Mesenchymal stem cell (in vitro differentiated cells and primary cell): ENCODE measurements around the gene DOLPP1.

ENCODE experiments used
- DNase-seq: peaks from one replicate; pipeline ENCODE4 v3.0.0-alpha.2; 2013
- H2AFZ ChIP-seq: one replicate; pipeline ENCODE4 v1.6.1; 2013; ENCODE audit warnings: low read depth, mild to moderate bottlenecking, control low read depth, inconsistent platforms, low read length, moderate library complexity
- H2AK5ac ChIP-seq: 2 replicates; pipeline ENCODE4 v1.6.1; 2013; ENCODE audit warnings: low read length, moderate library complexity, mild to moderate bottlenecking, inconsistent platforms; ENCODE audit not compliant: severe bottlenecking
- H2BK120ac ChIP-seq: one replicate; pipeline ENCODE4 v1.6.1; 2013; ENCODE audit warnings: low read depth, mild to moderate bottlenecking, inconsistent platforms, low read length, moderate library complexity
- H2BK12ac ChIP-seq, 2 experiments: one replicate each; pipeline ENCODE4 v1.6.1; 2013; ENCODE audit warnings: inconsistent platforms in 2 of 2, low read length in 2 of 2, mild to moderate bottlenecking in 2 of 2, moderate library complexity in 2 of 2, control low read depth in 1 of 2
- H2BK15ac ChIP-seq: one replicate; pipeline ENCODE4 v1.6.1; 2013; ENCODE audit warnings: mild to moderate bottlenecking, low read depth, inconsistent platforms; ENCODE audit not compliant: poor library complexity, severe bottlenecking
- H2BK5ac ChIP-seq: 2 replicates; pipeline ENCODE4 v1.6.1; 2013; ENCODE audit warnings: low read depth, mild to moderate bottlenecking, low read length, control low read depth, inconsistent platforms; ENCODE audit not compliant: poor library complexity, severe bottlenecking
- H3K14ac ChIP-seq, 2 experiments: one replicate each; pipeline ENCODE4 v1.6.1; 2013; ENCODE audit warnings: inconsistent platforms in 2 of 2, low read length in 2 of 2, control low read depth in 1 of 2, mild to moderate bottlenecking in 1 of 2, moderate library complexity in 1 of 2
- H3K18ac ChIP-seq, 2 experiments: one replicate each; pipeline ENCODE4 v1.6.1; 2013; ENCODE audit warnings: inconsistent platforms in 2 of 2, low read length in 2 of 2, control low read depth in 1 of 2, low read depth in 1 of 2, mild to moderate bottlenecking in 1 of 2
- H3K23ac ChIP-seq, 2 experiments: one replicate each; pipeline ENCODE4 v1.6.1; 2013; ENCODE audit warnings: inconsistent platforms in 2 of 2, low read length in 2 of 2, mild to moderate bottlenecking in 2 of 2, moderate library complexity in 2 of 2, control low read depth in 1 of 2
- H3K27ac ChIP-seq: 2 replicates; pipeline ENCODE4 v1.5.1; 2013; ENCODE audit warnings: mild to moderate bottlenecking, moderate library complexity, low read length, control low read depth, inconsistent platforms; ENCODE audit not compliant: poor library complexity, severe bottlenecking
- H3K27me3 ChIP-seq, 2 experiments: 2 replicates each; pipeline versions ENCODE4 v1.6.1 to v1.7.0; 2013; ENCODE audit warnings: low read length in 2 of 2, mild to moderate bottlenecking in 2 of 2, moderate library complexity in 2 of 2, control low read depth in 1 of 2, inconsistent platforms in 1 of 2; ENCODE audit not compliant: control insufficient read depth in 1 of 2, insufficient read depth in 1 of 2
- H3K36me3 ChIP-seq, 2 experiments: 2 replicates each; pipeline versions ENCODE4 v1.6.1 to v1.7.0; 2013; ENCODE audit warnings: low read length in 2 of 2, control low read depth in 1 of 2, inconsistent platforms in 1 of 2, low read depth in 1 of 2, mild to moderate bottlenecking in 1 of 2; ENCODE audit not compliant: insufficient read depth in 2 of 2, control insufficient read depth in 1 of 2
- H3K4ac ChIP-seq, 2 experiments: one replicate each; pipeline ENCODE4 v1.6.1; 2013; ENCODE audit warnings: inconsistent platforms in 2 of 2, low read length in 2 of 2, mild to moderate bottlenecking in 2 of 2, moderate library complexity in 2 of 2, control low read depth in 1 of 2, low read depth in 1 of 2
- H3K4me1 ChIP-seq: 2 replicates; pipeline ENCODE4 v1.6.1; 2013; ENCODE audit warnings: low read depth, low read length, control low read depth; ENCODE audit not compliant: control insufficient read depth, insufficient read depth
- H3K4me2 ChIP-seq: 2 replicates; pipeline ENCODE4 v1.6.1; 2013; ENCODE audit warnings: low read length, mild to moderate bottlenecking, inconsistent platforms; ENCODE audit not compliant: poor library complexity, severe bottlenecking
- H3K4me3 ChIP-seq, 2 experiments: 2 replicates each; pipeline versions ENCODE4 v1.5.1 to v1.7.0; 2013; ENCODE audit warnings: low read length in 2 of 2, mild to moderate bottlenecking in 2 of 2, control low read depth in 1 of 2, low read depth in 1 of 2; ENCODE audit not compliant: insufficient read depth in 1 of 2
- H3K79me1 ChIP-seq: replicated peaks from 2 replicates; pipeline ENCODE4 v1.6.1; 2013; ENCODE audit warnings: mild to moderate bottlenecking, control low read depth, low read length, inconsistent platforms; ENCODE audit not compliant: poor library complexity, severe bottlenecking
- H3K9ac ChIP-seq: 2 replicates; pipeline ENCODE4 v1.7.0; 2013; ENCODE audit warnings: mild to moderate bottlenecking, low read length, moderate library complexity
- H3K9me3 ChIP-seq: 2 replicates; pipeline ENCODE4 v1.7.0; 2013; ENCODE audit warnings: mild to moderate bottlenecking, low read length; ENCODE audit not compliant: control insufficient read depth
- H4K8ac ChIP-seq: one replicate; pipeline ENCODE4 v1.6.1; 2013; ENCODE audit warnings: inconsistent platforms, mild to moderate bottlenecking, low read length, moderate library complexity
- H4K91ac ChIP-seq: one replicate; pipeline ENCODE4 v1.6.1; 2013; ENCODE audit warnings: mild to moderate bottlenecking, low read length, inconsistent platforms
- WGBS: methylation state at CpG from one replicate; pipeline ENCODE4 v1.1.7; 2013; ENCODE audit warnings: mixed read lengths; 5-methylcytosine and 5-hydroxymethylcytosine counted together

DOLPP1 gene

GRCh38 chr9:129137292-129138143 lies 56.6 kb downstream of the DOLPP1 start:
- 86% methylated on average over 19 of the region's 19 CpGs for WGBS
- H2BK120ac ChIP-seq, result peak overlapping the region; percentile 54
- peaks cover 48 to 51% of the 10 kb centered on the region in 2 experiments for H3K36me3 ChIP-seq
- H4K91ac ChIP-seq, result peak overlapping the region; percentile 98
- no peak overlapping the region for H3K4me2 ChIP-seq
- no peaks in the 10 kb centered on the region for H3K9me3 ChIP-seq
- no peak overlapping the region for H2AFZ ChIP-seq
- H3K23ac ChIP-seq, result no peak overlapping the region
- H2AK5ac ChIP-seq, result no peak overlapping the region
- H3K27ac ChIP-seq, result no peak overlapping the region
- no peak overlapping the region for H2BK5ac ChIP-seq
- peaks cover 10% of the 10 kb centered on the region for H3K79me1 ChIP-seq
- no peak for DNase-seq
- H2BK12ac ChIP-seq, result peak overlapping the region; percentile 88 to 89
- H4K8ac ChIP-seq, result peak overlapping the region; percentile 92
- peaks cover 39% of the 10 kb centered on the region for H3K4me1 ChIP-seq
- H3K4ac ChIP-seq, result peak overlapping the region; percentile 82 to 91
- H3K27me3 ChIP-seq, result no peaks in the 10 kb centered on the region
- H3K18ac ChIP-seq, result peak overlapping the region; percentile 85 to 86
- H3K14ac ChIP-seq, result peak overlapping the region in 1 of 2 experiments; percentile 30
- H3K4me3 ChIP-seq, result no peak overlapping the region
- peak overlapping the region; percentile 52 for H2BK15ac ChIP-seq
- H3K9ac ChIP-seq, result peak overlapping the region; percentile 94

GRCh38 chr9:129138144-129138462 lies 57.2 kb downstream of the DOLPP1 start:
- H2BK12ac ChIP-seq, result peak overlapping the region; percentile 88 to 89
- peak overlapping the region; percentile 82 to 91 for H3K4ac ChIP-seq
- H3K9me3 ChIP-seq, result no peaks in the 10 kb centered on the region
- H3K4me3 ChIP-seq, result peak overlapping the region in 1 of 2 experiments; percentile 77
- H3K4me2 ChIP-seq, result no peak overlapping the region
- peaks cover 39% of the 10 kb centered on the region for H3K4me1 ChIP-seq
- no peak overlapping the region for H3K23ac ChIP-seq
- peak overlapping the region; percentile 92 for H4K8ac ChIP-seq
- H2BK120ac ChIP-seq, result peak overlapping the region; percentile 83
- H3K27me3 ChIP-seq, result no peaks in the 10 kb centered on the region
- H3K36me3 ChIP-seq, result peaks cover 46 to 48% of the 10 kb centered on the region in 2 experiments
- peak overlapping the region; percentile 85 to 86 for H3K18ac ChIP-seq
- peaks cover 5% of the 10 kb centered on the region for H3K79me1 ChIP-seq
- no peak overlapping the region for H2AFZ ChIP-seq
- WGBS, result 77% methylated on average over 9 of the region's 9 CpGs
- DNase-seq, result no peak
- no peak overlapping the region for H3K14ac ChIP-seq
- H3K27ac ChIP-seq, result peak overlapping the region; percentile 58
- peak overlapping the region; percentile 10 for H2BK5ac ChIP-seq
- H4K91ac ChIP-seq, result peak overlapping the region; percentile 98
- no peak overlapping the region for H2AK5ac ChIP-seq
- H3K9ac ChIP-seq, result peak overlapping the region; percentile 94
- H2BK15ac ChIP-seq, result peak overlapping the region; percentile 52

GRCh38 chr9:129138476-129139232 lies 57.7 kb downstream of the DOLPP1 start:
- peak overlapping the region; percentile 83 to 85 for H3K18ac ChIP-seq
- DNase-seq, result peak; percentile 79
- H3K9ac ChIP-seq, result peak overlapping the region; percentile 94
- H3K36me3 ChIP-seq, result peaks cover 46 to 50% of the 10 kb centered on the region in 2 experiments
- H3K4me3 ChIP-seq, result peak overlapping the region in 1 of 2 experiments; percentile 77
- peak overlapping the region; percentile 82 to 91 for H3K4ac ChIP-seq
- H4K91ac ChIP-seq, result peak overlapping the region; percentile 98
- H3K27ac ChIP-seq, result peak overlapping the region; percentile 58
- peak overlapping the region; percentile 29 to 88 for H2BK12ac ChIP-seq
- H4K8ac ChIP-seq, result peak overlapping the region; percentile 92
- H3K14ac ChIP-seq, result no peak overlapping the region
- peaks cover 42% of the 10 kb centered on the region for H3K4me1 ChIP-seq
- peak overlapping the region; percentile 50 for H2BK5ac ChIP-seq
- H3K4me2 ChIP-seq, result no peak overlapping the region
- peak overlapping the region; percentile 83 for H2BK120ac ChIP-seq
- H2BK15ac ChIP-seq, result peak overlapping the region; percentile 52
- 49% methylated on average over 21 of the region's 21 CpGs for WGBS
- H3K9me3 ChIP-seq, result no peaks in the 10 kb centered on the region
- H2AK5ac ChIP-seq, result peak overlapping the region; percentile 11
- no peak overlapping the region for H3K23ac ChIP-seq
- peaks cover 2% of the 10 kb centered on the region for H3K79me1 ChIP-seq
- no peaks in the 10 kb centered on the region for H3K27me3 ChIP-seq
- H2AFZ ChIP-seq, result no peak overlapping the region
